SU-DHL-6 (cell line): Measurements from ENCODE around the gene DOC2A.

Experiments used
- H2AFZ ChIP-seq: fragments of 200-600 bp; sonication (generic); 2 replicates; pipeline ENCODE4 v1.6.1; 2014; ENCODE audit warnings: low read depth, mild to moderate bottlenecking, moderate library complexity, mixed read lengths, antibody characterized with exemption, low read length; ENCODE audit not compliant: severe bottlenecking
- H3F3A ChIP-seq: fragments of 200-600 bp; shearing (Covaris generic); 2 replicates; pipeline ENCODE4 v1.6.0; 2016; ENCODE audit warnings: antibody characterized with exemption, mild to moderate bottlenecking; ENCODE audit not compliant: insufficient read depth
- H3K27ac ChIP-seq: fragments of 200-600 bp; sonication (generic); 2 replicates; pipeline ENCODE4 v1.5.1; 2016; ENCODE audit warnings: low read depth, mild to moderate bottlenecking, low read length, moderate library complexity, mixed read lengths
- H3K27me3 ChIP-seq: fragments of 200-600 bp; sonication (generic), shearing (Covaris generic); 2 replicates; pipeline ENCODE4 v1.6.0; 2014; ENCODE audit warnings: mild to moderate bottlenecking, low read length
- H3K36me3 ChIP-seq: fragments of 200-600 bp; sonication (generic); 2 replicates; pipeline ENCODE4 v1.6.1; 2014; ENCODE audit warnings: mild to moderate bottlenecking, low read length, mixed read lengths
- H3K4me2 ChIP-seq: fragments of 300-600, 200-600 bp; shearing (Covaris generic), sonication (generic); 2 replicates; pipeline ENCODE4 v1.6.0; 2014; ENCODE audit warnings: low read length, low read depth, mild to moderate bottlenecking; ENCODE audit not compliant: poor library complexity, severe bottlenecking
- H3K4me3 ChIP-seq: fragments of 200-600 bp; sonication (generic); 2 replicates; pipeline ENCODE4 v1.5.1; 2014; ENCODE audit warnings: antibody characterized with exemption, low read length, mild to moderate bottlenecking, mixed read lengths; ENCODE audit not compliant: insufficient read depth, poor library complexity, severe bottlenecking
- H3K79me2 ChIP-seq: fragments of 200-600 bp; sonication (generic); 2 replicates; pipeline ENCODE4 v1.6.1; 2014; ENCODE audit warnings: mild to moderate bottlenecking, low read length, moderate library complexity; ENCODE audit not compliant: insufficient read depth
- H3K9ac ChIP-seq: fragments of 200-600 bp; sonication (generic); 2 replicates; pipeline ENCODE4 v1.7.0; 2014; ENCODE audit warnings: mild to moderate bottlenecking, low read length
- H3K9me2 ChIP-seq: fragments of 200-600 bp; sonication (generic); replicated peaks from 2 replicates; pipeline ENCODE4 v1.6.1; 2014; ENCODE audit warnings: low read length; ENCODE audit not compliant: insufficient read depth
- H3K9me3 ChIP-seq: fragments of 200-600 bp; sonication (generic); 2 replicates; pipeline ENCODE4 v1.6.1; 2014; ENCODE audit warnings: low read length, mixed read lengths; ENCODE audit not compliant: insufficient read depth
- H4K20me1 ChIP-seq: fragments of 200-600 bp; sonication (generic); 2 replicates; pipeline ENCODE4 v1.6.1; 2014; ENCODE audit warnings: low read depth, mild to moderate bottlenecking, antibody characterized with exemption, low read length, moderate library complexity, mixed read lengths
- EZH2phosphoT487 ChIP-seq: fragments of 200-600 bp; sonication (generic), shearing (Covaris generic); conservative IDR thresholded peaks from 2 replicates; pipeline ENCODE4 v1.6.1; 2018; ENCODE audit warnings: mild to moderate bottlenecking, antibody characterized with exemption, low read length, moderate library complexity, mixed read lengths
- TF ChIP-seq, protein P1 (sequence below): fragments of 200-600 bp; sonication (generic); IDR thresholded peaks from one replicate; pipeline ENCODE4 v1.5.1; 2017; ENCODE audit warnings: antibody characterized with exemption, mild to moderate bottlenecking, low read length, moderate library complexity; ENCODE audit not compliant: insufficient read depth, poor library complexity, severe bottlenecking

Gene DOC2A

DNA sequence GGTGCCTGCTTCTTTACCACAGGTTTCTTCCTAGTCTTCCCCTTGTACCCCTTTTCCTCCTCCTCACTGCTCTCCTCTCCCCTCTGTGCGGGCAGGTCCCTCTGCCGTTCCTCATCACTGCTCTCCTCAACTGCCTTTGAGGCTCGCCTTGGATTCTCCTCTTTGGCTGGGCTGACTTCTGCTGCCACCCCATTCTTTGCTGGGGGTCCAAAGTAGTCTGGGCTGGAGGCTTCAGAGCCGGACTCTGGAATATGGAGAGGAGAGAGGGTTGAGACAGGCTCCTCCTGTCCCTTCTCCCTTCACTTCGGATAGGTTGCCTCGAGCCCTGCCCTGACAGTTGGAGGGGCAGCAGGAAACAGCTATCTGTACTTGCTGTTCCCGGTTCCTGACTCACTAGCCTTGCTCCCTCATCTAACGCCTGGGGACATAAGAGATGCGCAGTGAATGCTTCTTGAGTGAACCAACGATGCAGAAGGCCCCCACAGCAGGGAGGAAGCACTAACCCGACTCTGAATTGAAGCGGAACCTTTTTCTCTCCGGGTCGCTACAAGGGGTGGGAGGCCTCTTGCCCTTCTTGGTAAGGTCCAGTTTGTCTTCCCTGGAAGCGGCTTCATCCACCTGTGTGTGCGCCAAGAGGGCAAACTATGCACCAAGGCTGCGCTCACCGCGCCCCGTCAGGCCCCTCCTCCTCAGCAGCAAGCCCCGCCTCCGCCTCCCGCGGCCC is 16.1 kb downstream of the DOC2A start:
- H3K9ac ChIP-seq, result peak overlapping the region; percentile 89
- H3K27ac ChIP-seq, result peak overlapping the region; percentile 93
- no peaks in the 10 kb centered on the region for H4K20me1 ChIP-seq
- no peaks in the 10 kb centered on the region for H3K36me3 ChIP-seq
- H3F3A ChIP-seq, result peaks cover 10% of the 10 kb centered on the region; the same call in 1 of the 2 replicates
- H3K9me2 ChIP-seq, result no peaks in the 10 kb centered on the region
- peak overlapping the region; percentile 80 for H3K4me3 ChIP-seq
- TF ChIP-seq EZH2phosphoT487, result no peak
- TF ChIP-seq, protein P1, sequence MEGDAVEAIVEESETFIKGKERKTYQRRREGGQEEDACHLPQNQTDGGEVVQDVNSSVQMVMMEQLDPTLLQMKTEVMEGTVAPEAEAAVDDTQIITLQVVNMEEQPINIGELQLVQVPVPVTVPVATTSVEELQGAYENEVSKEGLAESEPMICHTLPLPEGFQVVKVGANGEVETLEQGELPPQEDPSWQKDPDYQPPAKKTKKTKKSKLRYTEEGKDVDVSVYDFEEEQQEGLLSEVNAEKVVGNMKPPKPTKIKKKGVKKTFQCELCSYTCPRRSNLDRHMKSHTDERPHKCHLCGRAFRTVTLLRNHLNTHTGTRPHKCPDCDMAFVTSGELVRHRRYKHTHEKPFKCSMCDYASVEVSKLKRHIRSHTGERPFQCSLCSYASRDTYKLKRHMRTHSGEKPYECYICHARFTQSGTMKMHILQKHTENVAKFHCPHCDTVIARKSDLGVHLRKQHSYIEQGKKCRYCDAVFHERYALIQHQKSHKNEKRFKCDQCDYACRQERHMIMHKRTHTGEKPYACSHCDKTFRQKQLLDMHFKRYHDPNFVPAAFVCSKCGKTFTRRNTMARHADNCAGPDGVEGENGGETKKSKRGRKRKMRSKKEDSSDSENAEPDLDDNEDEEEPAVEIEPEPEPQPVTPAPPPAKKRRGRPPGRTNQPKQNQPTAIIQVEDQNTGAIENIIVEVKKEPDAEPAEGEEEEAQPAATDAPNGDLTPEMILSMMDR, result no peak
- no peak overlapping the region for H2AFZ ChIP-seq
- peak overlapping the region; percentile 89 for H3K4me2 ChIP-seq
- no peaks in the 10 kb centered on the region for H3K9me3 ChIP-seq
- H3K79me2 ChIP-seq, result peaks cover 11% of the 10 kb centered on the region
- H3K27me3 ChIP-seq, result no peaks in the 10 kb centered on the region

DNA sequence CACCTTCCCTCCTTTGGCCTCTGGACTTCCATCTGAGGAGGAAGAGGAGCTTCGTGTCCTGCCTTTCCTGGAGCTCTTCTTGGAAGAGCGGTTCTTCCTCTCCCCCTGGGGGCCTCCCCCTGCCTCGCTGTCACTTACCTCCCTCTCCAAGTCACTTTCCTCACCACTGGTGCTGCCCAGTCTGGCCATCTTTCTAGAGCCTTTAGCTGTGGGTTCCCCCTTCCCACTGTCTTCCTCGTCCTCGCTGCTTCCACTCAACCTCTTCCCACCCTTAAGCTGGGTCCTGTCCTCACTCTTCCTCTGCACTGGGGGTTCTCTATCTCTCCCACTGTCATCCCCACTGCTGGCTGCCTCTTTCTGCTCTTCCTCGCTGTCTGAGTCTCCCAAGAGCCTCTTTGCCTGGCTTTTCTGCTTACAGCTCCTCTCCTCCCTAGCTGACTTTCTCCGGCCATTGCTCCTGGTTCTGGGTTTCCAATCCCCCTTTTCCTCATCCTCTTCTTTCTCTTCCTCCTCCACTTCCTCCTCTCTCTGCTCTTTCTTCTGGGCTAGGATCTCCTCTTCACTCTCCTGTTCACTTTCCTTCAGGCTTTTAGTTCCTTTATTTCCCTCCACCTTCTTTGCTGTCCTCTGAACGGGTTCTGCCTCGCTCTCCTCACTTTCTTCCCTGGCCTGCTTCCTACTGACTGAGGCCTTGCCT is 16.8 kb downstream of the DOC2A start:
- H3K27ac ChIP-seq, result peak overlapping the region; percentile 93
- H3K4me3 ChIP-seq, result no peak overlapping the region
- no peaks in the 10 kb centered on the region for H3K36me3 ChIP-seq
- peaks cover 10% of the 10 kb centered on the region; the same call in 1 of the 2 replicates for H3F3A ChIP-seq
- H3K9me2 ChIP-seq, result no peaks in the 10 kb centered on the region
- peak overlapping the region; percentile 89 for H3K9ac ChIP-seq
- no peaks in the 10 kb centered on the region for H4K20me1 ChIP-seq
- H2AFZ ChIP-seq, result no peak overlapping the region
- no peaks in the 10 kb centered on the region for H3K27me3 ChIP-seq
- H3K9me3 ChIP-seq, result no peaks in the 10 kb centered on the region
- H3K4me2 ChIP-seq, result peak overlapping the region; percentile 89
- H3K79me2 ChIP-seq, result peaks cover 11% of the 10 kb centered on the region
- TF ChIP-seq, protein P1, result no peak
- TF ChIP-seq EZH2phosphoT487, result no peak

DNA sequence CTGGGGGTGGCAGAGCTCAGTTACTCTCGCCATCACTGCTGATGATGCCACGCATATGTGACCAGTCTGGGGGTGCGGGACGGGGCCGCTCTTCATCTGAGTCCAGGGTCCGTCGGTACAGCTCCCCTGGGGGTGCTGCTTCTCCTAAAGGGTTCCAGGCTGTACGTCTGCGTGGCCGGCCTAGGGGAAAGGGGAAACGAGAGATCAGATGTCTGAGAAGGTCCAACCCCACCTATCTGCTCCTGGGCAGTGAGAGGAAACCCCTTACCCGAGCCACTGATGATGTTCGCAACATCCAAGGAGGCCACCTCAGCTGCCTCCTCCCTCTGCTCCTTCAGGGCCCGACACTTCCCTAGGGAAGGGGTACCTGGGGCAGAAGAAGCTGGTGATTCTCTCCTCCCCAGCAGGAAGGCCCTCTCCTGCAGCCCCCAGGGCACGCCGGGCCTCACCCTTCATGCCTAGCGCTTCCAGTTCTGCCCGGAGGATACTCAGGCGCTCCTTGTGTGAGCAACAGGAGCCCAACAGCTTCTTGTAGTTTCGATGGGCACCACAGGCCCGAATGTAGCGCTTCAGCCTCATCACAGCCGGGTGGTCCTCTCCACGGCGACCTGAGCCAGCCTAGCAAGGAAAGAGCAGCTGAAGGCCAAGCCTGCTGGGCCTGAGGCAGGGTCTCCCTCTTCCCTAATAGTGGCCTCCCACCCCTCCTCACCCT is 17.5 kb downstream of the DOC2A start:
- H3K27ac ChIP-seq, result no peak overlapping the region
- H3K9me2 ChIP-seq, result no peaks in the 10 kb centered on the region
- no peak overlapping the region for H3K4me3 ChIP-seq
- H3K79me2 ChIP-seq, result peaks cover 11% of the 10 kb centered on the region
- no peaks in the 10 kb centered on the region for H3K36me3 ChIP-seq
- no peaks in the 10 kb centered on the region for H3K27me3 ChIP-seq
- no peak overlapping the region for H3K9ac ChIP-seq
- no peak overlapping the region for H2AFZ ChIP-seq
- no peak for TF ChIP-seq EZH2phosphoT487
- TF ChIP-seq, protein P1, result no peak
- no peaks in the 10 kb centered on the region for H3K9me3 ChIP-seq
- H4K20me1 ChIP-seq, result no peaks in the 10 kb centered on the region
- H3K4me2 ChIP-seq, result no peak overlapping the region
- H3F3A ChIP-seq, result peaks cover 10% of the 10 kb centered on the region; the same call in 1 of the 2 replicates
